Caco-2 (cell line): Measurements from ENCODE around the gene PRDM10. TPM values are rescaled to one million over a fixed set of nuclear protein-coding genes. Genes with fewer than 3 reads are reported as not detected.

Experiments used
- BruUV-seq: library from RNA; stranded (reverse); fragments of 400-500 nt; replicated peaks from 2 replicates; lab custom pipeline; 2021; lab: Mats Ljungman, UMichigan
- CTCF ChIA-PET: fragments of 300-600 bp; sonication (Branson Sonifier 250); formaldehyde crosslinking; loops from one replicate; lab custom pipeline; 2022; ENCODE audit warnings: antibody characterized with exemption; lab: Charles Lee
- POLR2A ChIA-PET: fragments of 300-600 bp; sonication (Branson Sonifier 250); formaldehyde crosslinking; loops from one replicate; lab custom pipeline; 2022; ENCODE audit warnings: antibody characterized with exemption; lab: Charles Lee
- DNase-seq, 2 experiments: peaks; one replicate each; pipeline versions ENCODE4 v3.0.0 to v3.0.0-alpha.2; 2020 to 2022
- H3K27me3 ChIP-seq: replicated peaks from 2 replicates; pipeline ENCODE4 v1.6.0; 2011; ENCODE audit warnings: low read length; ENCODE audit not compliant: control insufficient read depth, insufficient read depth
- H3K36me3 ChIP-seq: 2 replicates; pipeline ENCODE4 v1.5.1; 2011; ENCODE audit warnings: low read length; ENCODE audit not compliant: control insufficient read depth, insufficient read depth
- H3K4me1 ChIP-seq: fragments of 250-450 bp; sonication (Bioruptor Pico); 2 replicates; pipeline ENCODE4 v1.5.1; 2020; ENCODE audit warnings: mild to moderate bottlenecking
- H3K4me3 ChIP-seq: 2 replicates; pipeline ENCODE4 v1.5.1; 2011; ENCODE audit warnings: low read depth, mild to moderate bottlenecking, control low read depth, low read length
- H3K9me3 ChIP-seq: fragments of 250-450 bp; sonication (Bioruptor Pico); 2 replicates; pipeline ENCODE4 v1.5.1; 2020; ENCODE audit warnings: mild to moderate bottlenecking, moderate library complexity
- H3K27ac Mint-ChIP-seq: one replicate; pipeline ENCODE4 v1.8.0; 2022; ENCODE audit warnings: mixed read lengths; ENCODE audit not compliant: unreplicated experiment
- H3K27me3 Mint-ChIP-seq: one replicate; pipeline ENCODE4 v1.8.0; 2022; ENCODE audit warnings: mixed read lengths; ENCODE audit not compliant: insufficient read depth, unreplicated experiment
- H3K36me3 Mint-ChIP-seq: one replicate; pipeline ENCODE4 v1.8.0; 2022; ENCODE audit warnings: mild to moderate bottlenecking, mixed read lengths; ENCODE audit not compliant: insufficient read depth, unreplicated experiment
- H3K4me1 Mint-ChIP-seq: one replicate; pipeline ENCODE4 v1.8.0; 2022; ENCODE audit warnings: low read depth, mixed read lengths; ENCODE audit not compliant: unreplicated experiment
- H3K4me3 Mint-ChIP-seq: one replicate; pipeline ENCODE4 v1.8.0; 2022; ENCODE audit warnings: mild to moderate bottlenecking, moderate library complexity, mixed read lengths; ENCODE audit not compliant: unreplicated experiment
- H3K9me3 Mint-ChIP-seq: one replicate; pipeline ENCODE4 v1.8.0; 2022; ENCODE audit warnings: mixed read lengths; ENCODE audit not compliant: unreplicated experiment
- intact Hi-C: fragments of 100-400 bp; cut with micrococcal nuclease; formaldehyde crosslinking; loops from one replicate; pipeline ENCODE4 v1.10.0; 2022; ENCODE audit not compliant: unreplicated experiment
- total RNA-seq: library from RNA; stranded (reverse); gene quantifications from 2 replicates; pipeline ENCODE4 v1.2.3, GENCODE V29; 2022
- TF ChIP-seq, protein P1 (sequence below), 2 experiments: fragments of 200-600 bp in 1 of 2; IDR thresholded peaks; 1 replicate in 1 of 2; 2 replicates in 1 of 2; pipeline versions ENCODE4 v1.5.1 to v1.8.0; 2011 to 2022; ENCODE audit warnings: antibody characterized with exemption in 1 of 2, control low read depth in 1 of 2, inconsistent platforms in 1 of 2, low read depth in 1 of 2, low read length in 1 of 2, mild to moderate bottlenecking in 1 of 2, moderate library complexity in 1 of 2; ENCODE audit not compliant: insufficient read depth in 1 of 2, severe bottlenecking in 1 of 2, unreplicated experiment in 1 of 2

PRDM10 gene
- total RNA-seq, 1 experiment from 2014 or later = 11.8 TPM

DNA sequence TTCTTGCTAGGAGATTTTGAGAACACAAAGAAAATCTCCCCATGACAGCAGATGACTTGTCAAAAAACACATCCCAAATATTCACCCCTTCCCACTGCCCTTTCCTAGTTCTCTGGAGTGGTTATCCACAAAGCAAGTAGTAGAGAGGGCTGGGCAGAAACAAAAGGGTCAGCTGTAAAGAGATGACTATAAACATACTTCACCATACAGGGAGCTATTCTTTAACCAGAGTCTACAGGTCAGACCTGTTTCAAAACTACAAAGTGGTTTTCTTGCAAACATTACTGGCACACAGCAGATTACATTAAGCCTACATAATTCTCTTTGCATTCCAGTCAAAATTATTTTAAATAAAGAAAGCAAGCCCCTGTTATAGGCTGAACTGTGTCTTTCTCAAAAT lies 59.6 kb downstream of the PRDM10 start:
- TF ChIP-seq, protein P1, sequence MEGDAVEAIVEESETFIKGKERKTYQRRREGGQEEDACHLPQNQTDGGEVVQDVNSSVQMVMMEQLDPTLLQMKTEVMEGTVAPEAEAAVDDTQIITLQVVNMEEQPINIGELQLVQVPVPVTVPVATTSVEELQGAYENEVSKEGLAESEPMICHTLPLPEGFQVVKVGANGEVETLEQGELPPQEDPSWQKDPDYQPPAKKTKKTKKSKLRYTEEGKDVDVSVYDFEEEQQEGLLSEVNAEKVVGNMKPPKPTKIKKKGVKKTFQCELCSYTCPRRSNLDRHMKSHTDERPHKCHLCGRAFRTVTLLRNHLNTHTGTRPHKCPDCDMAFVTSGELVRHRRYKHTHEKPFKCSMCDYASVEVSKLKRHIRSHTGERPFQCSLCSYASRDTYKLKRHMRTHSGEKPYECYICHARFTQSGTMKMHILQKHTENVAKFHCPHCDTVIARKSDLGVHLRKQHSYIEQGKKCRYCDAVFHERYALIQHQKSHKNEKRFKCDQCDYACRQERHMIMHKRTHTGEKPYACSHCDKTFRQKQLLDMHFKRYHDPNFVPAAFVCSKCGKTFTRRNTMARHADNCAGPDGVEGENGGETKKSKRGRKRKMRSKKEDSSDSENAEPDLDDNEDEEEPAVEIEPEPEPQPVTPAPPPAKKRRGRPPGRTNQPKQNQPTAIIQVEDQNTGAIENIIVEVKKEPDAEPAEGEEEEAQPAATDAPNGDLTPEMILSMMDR (IDR thresholded peaks at IDR 0.05; ENCODE audit: insufficient read depth in 1 of 2, low read depth in 1 of 2, low read length in 1 of 2, severe bottlenecking in 1 of 2, unreplicated experiment in 1 of 2) = no peak
- H3K9me3 ChIP-seq = no peaks in the 10 kb centered on the region
- no peaks in the 10 kb centered on the region for H3K27me3 ChIP-seq
- H3K4me1 Mint-ChIP-seq = peaks cover 55% of the 10 kb centered on the region
- H3K27ac Mint-ChIP-seq = peak overlapping the region; percentile 90
- POLR2A ChIA-PET = interaction anchor here (0.5 to 1.3 kb wide), 6 partner anchors 13 to 135 kb away, joined by 3 to 4 read pairs (median 3); partner anchors contain the start of gene APLP2
- no TSS peak for BruUV-seq
- DNase-seq = peak; percentile 63 to 83
- no peaks in the 10 kb centered on the region for H3K9me3 Mint-ChIP-seq
- H3K36me3 ChIP-seq = no peaks in the 10 kb centered on the region
- peaks cover 40% of the 10 kb centered on the region for H3K4me1 ChIP-seq
- intact Hi-C loops = loop anchor here (1.0 to 2.0 kb wide), 8 partner anchors 17 to 238 kb away; partner anchors contain the start of gene APLP2
- peaks cover 22% of the 10 kb centered on the region for H3K36me3 Mint-ChIP-seq
- no peaks in the 10 kb centered on the region for H3K27me3 Mint-ChIP-seq
- peak overlapping the region; percentile 52 for H3K4me3 Mint-ChIP-seq
- H3K4me3 ChIP-seq = no peak overlapping the region
- CTCF ChIA-PET = interaction anchor here (0.8 to 1.7 kb wide), 8 partner anchors 17 to 203 kb away, joined by 3 to 9 read pairs (median 6); no protein-coding TSS in a partner anchor

DNA sequence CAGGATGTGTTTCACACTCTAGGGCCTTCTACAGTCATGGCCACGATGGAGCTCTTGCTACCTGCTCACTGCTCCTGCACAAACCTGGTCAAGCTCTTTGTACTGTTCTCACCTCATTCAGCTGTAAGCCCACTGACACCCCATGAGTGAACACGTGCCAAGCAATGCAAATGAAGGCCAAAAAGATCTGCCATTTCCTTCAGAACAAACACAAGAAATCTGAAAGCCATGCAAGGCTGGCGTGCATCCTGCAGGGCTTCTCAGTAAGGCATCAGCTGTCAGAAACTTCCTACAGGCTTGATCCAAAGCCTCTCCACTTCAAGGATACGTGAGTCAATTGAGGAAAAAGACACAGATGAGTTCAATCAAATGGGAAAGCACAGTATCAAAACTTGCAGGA lies 63.1 kb downstream of the PRDM10 start:
- no peaks in the 10 kb centered on the region for H3K36me3 ChIP-seq
- Mint-ChIP-seq H3K27me3 (no peaks in the 10 kb centered on the region), H3K4me3 (no peak overlapping the region), H3K9me3 (no peaks in the 10 kb centered on the region), H3K36me3 (peaks cover 14% of the 10 kb centered on the region), H3K27ac (no peak overlapping the region), H3K4me1 (peaks cover 33% of the 10 kb centered on the region)
- no TSS peak for BruUV-seq
- peaks cover 36% of the 10 kb centered on the region for H3K4me1 ChIP-seq
- ChIA-PET POLR2A (no interaction called here), CTCF (no interaction called here)
- H3K4me3 ChIP-seq = no peak overlapping the region
- TF ChIP-seq, protein P1 (IDR thresholded peaks at IDR 0.05; ENCODE audit: insufficient read depth in 1 of 2, low read depth in 1 of 2, low read length in 1 of 2, severe bottlenecking in 1 of 2, unreplicated experiment in 1 of 2) = no peak
- no peak for DNase-seq
- H3K27me3 ChIP-seq = no peaks in the 10 kb centered on the region
- H3K9me3 ChIP-seq = no peaks in the 10 kb centered on the region
- intact Hi-C loops = no loop called here

DNA sequence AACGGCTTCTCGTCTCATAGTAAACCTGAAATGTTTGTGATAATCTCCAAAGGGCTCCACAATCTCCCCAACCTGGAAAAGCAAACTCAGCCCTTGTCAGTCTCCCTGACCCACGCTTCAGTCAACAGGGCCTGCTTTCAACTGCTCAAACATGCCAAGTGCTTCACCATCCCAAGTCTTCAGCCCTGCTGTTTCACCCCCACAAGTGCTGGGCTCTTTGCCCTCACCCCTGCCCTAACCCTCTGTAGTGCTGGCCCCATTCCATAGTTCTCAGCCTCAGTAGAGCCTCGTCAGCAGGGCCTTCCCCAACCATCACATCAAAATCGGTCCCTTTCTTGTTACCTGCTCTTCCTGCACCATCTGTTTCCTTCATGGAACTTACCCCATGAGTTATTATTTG lies 63.9 kb downstream of the PRDM10 start:
- no peaks in the 10 kb centered on the region for H3K27me3 ChIP-seq
- H3K9me3 ChIP-seq = no peaks in the 10 kb centered on the region
- Mint-ChIP-seq H3K36me3 (peaks cover 14% of the 10 kb centered on the region), H3K27me3 (no peaks in the 10 kb centered on the region), H3K9me3 (no peaks in the 10 kb centered on the region), H3K27ac (peak overlapping the region; percentile 0), H3K4me1 (peaks cover 33% of the 10 kb centered on the region), H3K4me3 (no peak overlapping the region)
- H3K4me3 ChIP-seq = no peak overlapping the region
- no TSS peak for BruUV-seq
- no peak for DNase-seq
- ChIA-PET POLR2A (no interaction called here), CTCF (no interaction called here)
- peaks cover 31% of the 10 kb centered on the region for H3K4me1 ChIP-seq
- TF ChIP-seq, protein P1 (IDR thresholded peaks at IDR 0.05; ENCODE audit: insufficient read depth in 1 of 2, low read depth in 1 of 2, low read length in 1 of 2, severe bottlenecking in 1 of 2, unreplicated experiment in 1 of 2) = no peak
- intact Hi-C loops = no loop called here
- H3K36me3 ChIP-seq = no peaks in the 10 kb centered on the region
